ENCODE results near the gene LYPLAL1. TPM values are rescaled to one million over a fixed set of nuclear protein-coding genes. Genes with fewer than 3 reads are reported as not detected.
"Not testable (repeated sequence)": the region's sequence is repeated elsewhere in the genome, so short reads cannot be mapped to it uniquely, and the experiment has no call there.

Gene LYPLAL1
- total RNA-seq, 2 experiments from 2014 or later, result 18.0 to 19.9 TPM

- ATAC-seq (ENCODE audit: low read depth), result no peak
- Mint-ChIP-seq H3K4me3 (no peak overlapping the region), H3K36me3 (no peaks in the 10 kb centered on the region), H3K9me3 (no peaks in the 10 kb centered on the region), H3K27me3 (no peaks in the 10 kb centered on the region), H3K4me1 (no peaks in the 10 kb centered on the region), H3K27ac (no peak overlapping the region)
- no peak for DNase-seq
- POLR2A ChIA-PET, result no interaction called here
Measured at GRCh38 chr1:219244864-219245263, 71.2 kb downstream of the LYPLAL1 start.

GRCh38 chr1:219247441-219247840 lies 73.8 kb downstream of the LYPLAL1 start:
- Mint-ChIP-seq H3K36me3 (no peaks in the 10 kb centered on the region), H3K27me3 (no peaks in the 10 kb centered on the region), H3K27ac (no peak overlapping the region), H3K4me1 (no peaks in the 10 kb centered on the region), H3K4me3 (no peak overlapping the region), H3K9me3 (peaks cover 3% of the 10 kb centered on the region)
- DNase-seq (no peak), ATAC-seq (ENCODE audit: low read depth) (no peak)
- POLR2A ChIA-PET, result no interaction called here

- POLR2A ChIA-PET; H3K27ac Mint-ChIP-seq; H3K4me3 Mint-ChIP-seq; H3K9me3 Mint-ChIP-seq; H3K4me1 Mint-ChIP-seq; H3K36me3 Mint-ChIP-seq; ATAC-seq (ENCODE audit: low read depth); DNase-seq; H3K27me3 Mint-ChIP-seq: not testable (repeated sequence)
Measured at GRCh38 chr1:219250468-219250867, 76.8 kb downstream of the LYPLAL1 start.

GRCh38 chr1:219257751-219258150 lies 84.1 kb downstream of the LYPLAL1 start:
- Mint-ChIP-seq H3K27me3 (no peaks in the 10 kb centered on the region), H3K36me3 (peaks cover 1% of the 10 kb centered on the region), H3K9me3 (peaks cover 9% of the 10 kb centered on the region), H3K4me3 (no peak overlapping the region), H3K27ac (no peak overlapping the region), H3K4me1 (no peaks in the 10 kb centered on the region)
- ATAC-seq (ENCODE audit: low read depth), result no peak
- POLR2A ChIA-PET, result no interaction called here
- no peak for DNase-seq

GRCh38 chr1:219261454-219261853 lies 87.8 kb downstream of the LYPLAL1 start:
- POLR2A ChIA-PET, result no interaction called here
- no peaks in the 10 kb centered on the region for H3K27me3 Mint-ChIP-seq

More at GRCh38 chr1:219261454-219261853, 87.8 kb downstream of the LYPLAL1 start:
- no peak overlapping the region for H3K27ac Mint-ChIP-seq
- H3K4me1 Mint-ChIP-seq, result no peaks in the 10 kb centered on the region
- ATAC-seq (ENCODE audit: low read depth) (no peak), DNase-seq (no peak)
- peaks cover 6% of the 10 kb centered on the region for H3K9me3 Mint-ChIP-seq
- no peaks in the 10 kb centered on the region for H3K36me3 Mint-ChIP-seq
- H3K4me3 Mint-ChIP-seq, result no peak overlapping the region
